H9 (cell line): ENCODE measurements around the gene CTU2. TPM values are rescaled to one million over a fixed set of nuclear protein-coding genes. Genes with fewer than 3 reads are reported as not detected.

Source experiments
- DNase-seq: peaks from one replicate; pipeline ENCODE4 v3.0.0-alpha.2; 2017
- H2AFZ ChIP-seq: one replicate; pipeline ENCODE4 v1.6.1; 2013; ENCODE audit warnings: mild to moderate bottlenecking, low read length, control low read depth, moderate library complexity
- H2AK5ac ChIP-seq: 2 replicates; pipeline ENCODE4 v1.6.1; 2013; ENCODE audit warnings: low read length, control low read depth, mixed read lengths; ENCODE audit not compliant: insufficient read length
- H2BK120ac ChIP-seq: one replicate; pipeline ENCODE4 v1.6.1; 2013; ENCODE audit warnings: low read depth, mild to moderate bottlenecking, low read length, control low read depth, inconsistent platforms; ENCODE audit not compliant: poor library complexity, severe bottlenecking
- H2BK12ac ChIP-seq: 2 replicates; pipeline ENCODE4 v1.6.1; 2013; ENCODE audit warnings: low read length, control low read depth, mixed read lengths, low read depth; ENCODE audit not compliant: insufficient read length
- H2BK15ac ChIP-seq: 2 replicates; pipeline ENCODE4 v1.6.1; 2013; ENCODE audit warnings: low read depth, low read length, control low read depth
- H2BK20ac ChIP-seq: one replicate; pipeline ENCODE4 v1.6.1; 2013; ENCODE audit warnings: low read depth, mild to moderate bottlenecking, low read length, control low read depth, inconsistent platforms; ENCODE audit not compliant: poor library complexity, severe bottlenecking
- H2BK5ac ChIP-seq: 2 replicates; pipeline ENCODE4 v1.6.1; 2013; ENCODE audit warnings: low read length, control low read depth, mixed read lengths; ENCODE audit not compliant: insufficient read length
- H3K14ac ChIP-seq: 2 replicates; pipeline ENCODE4 v1.6.1; 2013; ENCODE audit warnings: low read length, control low read depth; ENCODE audit not compliant: insufficient read depth
- H3K18ac ChIP-seq: 2 replicates; pipeline ENCODE4 v1.6.1; 2013; ENCODE audit warnings: low read depth, mild to moderate bottlenecking, mixed read lengths, low read length, control low read depth; ENCODE audit not compliant: insufficient read length
- H3K23ac ChIP-seq: 2 replicates; pipeline ENCODE4 v1.6.1; 2013; ENCODE audit warnings: low read length, control low read depth, mixed read lengths, low read depth; ENCODE audit not compliant: insufficient read length
- H3K23me2 ChIP-seq: 2 replicates; pipeline ENCODE4 v1.6.1; 2013; ENCODE audit warnings: low read depth, mild to moderate bottlenecking, mixed read lengths, low read length, control low read depth; ENCODE audit not compliant: insufficient read length, poor library complexity, severe bottlenecking
- H3K27ac ChIP-seq: 2 replicates; pipeline ENCODE4 v1.5.1; 2013; ENCODE audit warnings: low read length, control low read depth, mixed read lengths, low read depth; ENCODE audit not compliant: insufficient read length
- H3K27me3 ChIP-seq: 2 replicates; pipeline ENCODE4 v1.6.1; 2013; ENCODE audit warnings: low read length, control low read depth, inconsistent platforms; ENCODE audit not compliant: insufficient read depth
- H3K4ac ChIP-seq: 2 replicates; pipeline ENCODE4 v1.6.1; 2013; ENCODE audit warnings: low read depth, mild to moderate bottlenecking, control low read depth, inconsistent platforms, low read length, moderate library complexity
- H3K4me1 ChIP-seq: 2 replicates; pipeline ENCODE4 v1.6.1; 2013; ENCODE audit warnings: low read length, control low read depth, inconsistent platforms; ENCODE audit not compliant: insufficient read depth
- H3K4me2 ChIP-seq: 2 replicates; pipeline ENCODE4 v1.6.1; 2013; ENCODE audit warnings: low read length, control low read depth, mixed read lengths; ENCODE audit not compliant: insufficient read length, insufficient read depth
- H3K56ac ChIP-seq: 2 replicates; pipeline ENCODE4 v1.6.1; 2013; ENCODE audit warnings: low read depth, mild to moderate bottlenecking, mixed read lengths, low read length, control low read depth; ENCODE audit not compliant: insufficient read length
- H3K79me1 ChIP-seq: 2 replicates; pipeline ENCODE4 v1.6.1; 2013; ENCODE audit warnings: low read depth, mild to moderate bottlenecking, moderate library complexity, low read length, control low read depth, inconsistent platforms; ENCODE audit not compliant: insufficient read depth, poor library complexity, severe bottlenecking
- H3K79me2 ChIP-seq: 2 replicates; pipeline ENCODE4 v1.6.1; 2013; ENCODE audit warnings: low read length, control low read depth, inconsistent platforms; ENCODE audit not compliant: insufficient read depth
- H3K9ac ChIP-seq: 2 replicates; pipeline ENCODE4 v1.6.1; 2013; ENCODE audit warnings: low read length, control low read depth, mixed read lengths; ENCODE audit not compliant: insufficient read length; ENCODE audit errors: extremely low read depth
- H3K9me3 ChIP-seq: one replicate; pipeline ENCODE4 v1.6.1; 2013; ENCODE audit warnings: low read depth, low read length, inconsistent platforms; ENCODE audit not compliant: control insufficient read depth
- H3T11ph ChIP-seq: one replicate; pipeline ENCODE4 v1.6.1; 2013; ENCODE audit warnings: mild to moderate bottlenecking, low read length, control low read depth, inconsistent platforms
- H4K20me1 ChIP-seq: one replicate; pipeline ENCODE4 v1.6.1; 2013; ENCODE audit not compliant: control insufficient read depth, insufficient read length, insufficient read depth
- H4K5ac ChIP-seq: 2 replicates; pipeline ENCODE4 v1.6.1; 2013; ENCODE audit warnings: low read depth, mild to moderate bottlenecking, mixed read lengths, low read length, control low read depth; ENCODE audit not compliant: insufficient read length
- H4K8ac ChIP-seq: replicated peaks from 2 replicates; pipeline ENCODE4 v1.6.1; 2013; ENCODE audit warnings: low read length, control low read depth, mixed read lengths, low read depth; ENCODE audit not compliant: insufficient read length
- H4K91ac ChIP-seq: 2 replicates; pipeline ENCODE4 v1.6.1; 2013; ENCODE audit warnings: low read depth, mild to moderate bottlenecking, moderate library complexity, mixed read lengths, low read length, control low read depth; ENCODE audit not compliant: insufficient read length
- H3K27ac Mint-ChIP-seq, 3 experiments: 2 replicates in 2 of 3; 3 replicates in 1 of 3; pipeline ENCODE4 v1.8.0; 2020 to 2021; ENCODE audit warnings: mixed read lengths in 3 of 3, mild to moderate bottlenecking in 1 of 3, moderate library complexity in 1 of 3
- H3K27me3 Mint-ChIP-seq: 2 replicates; pipeline ENCODE4 v1.8.0; 2021; ENCODE audit warnings: low read depth, mild to moderate bottlenecking, moderate library complexity, mixed read lengths
- H3K36me3 Mint-ChIP-seq, 3 experiments: 2 replicates in 2 of 3; 3 replicates in 1 of 3; pipeline ENCODE4 v1.8.0; 2020 to 2021; ENCODE audit warnings: low read depth in 3 of 3, mixed read lengths in 3 of 3; ENCODE audit not compliant: insufficient read depth in 1 of 3
- H3K4me1 Mint-ChIP-seq, 2 experiments: 2 replicates each; pipeline ENCODE4 v1.8.0; 2020; ENCODE audit warnings: mixed read lengths in 2 of 2
- H3K4me3 Mint-ChIP-seq, 2 experiments: 2 replicates in 1 of 2; 3 replicates in 1 of 2; pipeline ENCODE4 v1.8.0; 2020 to 2021; ENCODE audit warnings: mild to moderate bottlenecking in 2 of 2, mixed read lengths in 2 of 2, moderate library complexity in 1 of 2
- H3K9me3 Mint-ChIP-seq, 2 experiments: 2 replicates in 1 of 2; 3 replicates in 1 of 2; pipeline ENCODE4 v1.8.0; 2020; ENCODE audit warnings: mild to moderate bottlenecking in 2 of 2, mixed read lengths in 2 of 2, moderate library complexity in 1 of 2
- WGBS: extraction: QIAGEN DNeasy Blood & Tissue Kit; methylation state at CpG from one replicate; pipeline ENCODE4 v1.1.7; 2013; ENCODE audit warnings: missing lambda C conversion rate, low lambda C conversion rate, mixed read lengths; ENCODE audit not compliant: insufficient read length; ENCODE audit errors: extremely low coverage; 5-methylcytosine and 5-hydroxymethylcytosine counted together
- total RNA-seq: library from RNA; stranded (reverse); gene quantifications from 2 replicates; pipeline ENCODE4 v1.2.1, GENCODE V29; 2021
- TF ChIP-seq, protein P1 (sequence below): fragments of 200-600 bp; sonication (generic); conservative IDR thresholded peaks from 3 replicates; pipeline ENCODE4 v1.8.0; 2021; ENCODE audit warnings: antibody characterized with exemption, mild to moderate bottlenecking

The CTU2 gene
- total RNA-seq, 1 experiment from 2014 or later = 32.8 TPM

GRCh38 chr16:88697831-88698615 is 8.3 kb upstream of the CTU2 start:
- no peak overlapping the region for H2BK120ac ChIP-seq
- no peaks in the 10 kb centered on the region for H3K4me1 ChIP-seq
- H3K14ac ChIP-seq = no peak overlapping the region
- no peak overlapping the region for H3K27ac ChIP-seq
- H4K5ac ChIP-seq = no peak overlapping the region
- no peak overlapping the region for H3K23ac ChIP-seq
- Mint-ChIP-seq H3K4me1 (no peaks in the 10 kb centered on the region), H3K27ac (no peak overlapping the region), H3K36me3 (peaks cover 2 to 15% (median 14%) of the 10 kb centered on the region in 3 experiments; a peak in 5 of 7 replicates), H3K9me3 (no peaks in the 10 kb centered on the region), H3K27me3 (no peaks in the 10 kb centered on the region), H3K4me3 (no peak overlapping the region)
- H3K23me2 ChIP-seq = peaks cover 3% of the 10 kb centered on the region
- H2AK5ac ChIP-seq = no peak overlapping the region
- no peaks in the 10 kb centered on the region for H3K79me2 ChIP-seq
- H3K4ac ChIP-seq = no peak overlapping the region
- H2BK15ac ChIP-seq = no peak overlapping the region
- no peak overlapping the region for H3K9ac ChIP-seq
- H3K4me2 ChIP-seq = no peak overlapping the region
- H4K91ac ChIP-seq = no peak overlapping the region
- H3K18ac ChIP-seq = no peak overlapping the region
- peaks cover 3% of the 10 kb centered on the region for H3K79me1 ChIP-seq
- peak; percentile 59 for DNase-seq
- H3K27me3 ChIP-seq = no peaks in the 10 kb centered on the region
- WGBS = no CpG with 5 or more reads among the region's 37 CpGs
- no peak overlapping the region for H3K56ac ChIP-seq
- no peak overlapping the region for H2BK5ac ChIP-seq
- H2BK20ac ChIP-seq = no peak overlapping the region
- H3K9me3 ChIP-seq = no peaks in the 10 kb centered on the region
- no peak overlapping the region for H4K8ac ChIP-seq
- no peak overlapping the region for H2AFZ ChIP-seq
- no peaks in the 10 kb centered on the region for H4K20me1 ChIP-seq
- TF ChIP-seq, protein P1, sequence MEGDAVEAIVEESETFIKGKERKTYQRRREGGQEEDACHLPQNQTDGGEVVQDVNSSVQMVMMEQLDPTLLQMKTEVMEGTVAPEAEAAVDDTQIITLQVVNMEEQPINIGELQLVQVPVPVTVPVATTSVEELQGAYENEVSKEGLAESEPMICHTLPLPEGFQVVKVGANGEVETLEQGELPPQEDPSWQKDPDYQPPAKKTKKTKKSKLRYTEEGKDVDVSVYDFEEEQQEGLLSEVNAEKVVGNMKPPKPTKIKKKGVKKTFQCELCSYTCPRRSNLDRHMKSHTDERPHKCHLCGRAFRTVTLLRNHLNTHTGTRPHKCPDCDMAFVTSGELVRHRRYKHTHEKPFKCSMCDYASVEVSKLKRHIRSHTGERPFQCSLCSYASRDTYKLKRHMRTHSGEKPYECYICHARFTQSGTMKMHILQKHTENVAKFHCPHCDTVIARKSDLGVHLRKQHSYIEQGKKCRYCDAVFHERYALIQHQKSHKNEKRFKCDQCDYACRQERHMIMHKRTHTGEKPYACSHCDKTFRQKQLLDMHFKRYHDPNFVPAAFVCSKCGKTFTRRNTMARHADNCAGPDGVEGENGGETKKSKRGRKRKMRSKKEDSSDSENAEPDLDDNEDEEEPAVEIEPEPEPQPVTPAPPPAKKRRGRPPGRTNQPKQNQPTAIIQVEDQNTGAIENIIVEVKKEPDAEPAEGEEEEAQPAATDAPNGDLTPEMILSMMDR = peak; percentile 64
- no peak overlapping the region for H3T11ph ChIP-seq
- no peak overlapping the region for H2BK12ac ChIP-seq
